IPS-NIHi7 (cell line): ENCODE results near the gene SLC26A2.
"Not testable (repeated sequence)": the region's sequence is repeated elsewhere in the genome, so short reads cannot be mapped to it uniquely, and the experiment has no call there.

Experiments used
- DNase-seq: peaks from one replicate; pipeline ENCODE4 v3.0.0; 2012; ENCODE audit warnings: mixed read lengths; ENCODE audit errors: extremely low spot score

SLC26A2 gene

DNA sequence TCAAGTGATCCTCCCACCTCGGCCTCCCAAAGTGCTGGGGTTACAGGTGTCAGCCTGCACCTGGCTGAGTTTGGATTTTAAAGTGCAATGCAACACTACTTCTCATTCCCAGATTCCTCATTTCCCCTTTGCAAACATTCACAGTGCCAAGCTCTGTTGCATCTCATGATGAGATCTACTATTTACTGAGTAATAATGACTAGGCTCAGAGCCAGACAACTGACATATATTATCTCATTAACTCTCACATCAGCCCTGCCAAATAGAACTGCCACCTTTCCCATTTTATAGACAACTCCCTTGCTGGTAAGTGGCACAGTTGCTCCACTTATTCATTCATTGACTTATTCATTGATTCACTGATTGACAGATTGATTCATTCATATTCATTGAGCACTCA, 22.9 kb upstream of the SLC26A2 start:
- DNase-seq = no peak

DNA sequence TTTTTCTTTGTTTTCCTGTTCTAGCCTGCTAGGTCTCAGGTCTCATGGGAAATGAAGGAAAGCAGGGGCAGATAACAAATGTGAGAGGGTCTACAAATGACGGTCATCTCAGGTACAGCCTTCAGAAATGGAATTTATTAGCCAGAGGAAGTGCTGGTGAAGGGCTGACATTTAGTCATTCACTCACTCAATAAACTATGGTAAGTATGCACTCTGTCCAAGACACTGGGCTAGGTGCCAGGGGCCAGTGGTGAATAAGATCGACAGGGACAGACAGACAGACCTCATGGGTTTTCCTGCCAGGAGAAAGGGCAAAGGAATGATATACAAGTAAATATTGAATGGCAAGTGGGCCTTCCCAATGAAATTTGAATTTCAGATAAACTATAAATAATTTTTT, 22.3 kb upstream of the SLC26A2 start:
- DNase-seq = no peak

DNA sequence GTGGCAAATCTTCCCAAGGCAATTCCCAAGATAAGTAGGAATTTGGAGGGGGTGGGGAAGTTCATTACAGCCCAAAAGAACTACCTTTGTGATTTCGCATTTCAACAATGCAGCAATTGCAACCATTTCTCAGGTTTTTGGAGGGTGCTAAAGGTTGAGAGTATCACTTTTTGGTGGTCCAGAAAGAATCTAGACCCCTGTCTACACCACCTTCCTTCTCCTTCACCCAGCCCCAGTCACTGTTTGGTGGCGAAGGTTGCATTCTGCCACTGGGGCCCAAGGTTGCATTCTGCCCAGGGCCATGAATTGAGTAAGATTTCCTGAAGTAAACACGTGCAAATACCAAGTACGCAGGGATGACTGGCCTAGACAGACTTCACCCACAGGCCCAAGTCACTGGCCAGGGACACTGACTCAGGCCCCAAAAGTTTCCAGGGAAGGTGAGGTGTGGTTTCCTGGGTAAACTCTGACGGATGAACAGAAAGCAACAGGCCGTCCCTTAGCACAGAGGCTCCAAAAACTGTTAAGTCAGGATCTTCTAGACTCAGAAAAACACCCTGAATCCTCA, 21.7 kb upstream of the SLC26A2 start:
- peak; percentile 16 for DNase-seq

DNA sequence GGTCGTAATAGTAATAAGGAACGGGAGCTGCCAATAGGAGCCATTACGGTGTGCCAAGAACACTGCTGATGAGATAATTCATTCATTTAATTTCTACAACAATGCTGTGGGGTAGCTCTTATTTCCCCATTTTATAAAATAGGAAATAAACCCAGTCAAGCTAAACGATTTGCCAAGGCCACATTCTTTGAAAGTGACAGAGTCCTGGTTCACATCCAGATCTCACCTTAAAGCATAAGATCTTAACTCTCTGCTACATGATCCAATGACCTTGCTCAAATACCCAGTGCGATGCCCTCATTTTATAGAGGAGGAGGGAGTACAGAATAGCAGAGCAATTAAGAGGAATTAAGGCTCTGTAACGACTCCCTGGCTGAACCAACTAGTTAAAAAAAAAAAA, 21.0 kb upstream of the SLC26A2 start:
- DNase-seq = no peak

DNA sequence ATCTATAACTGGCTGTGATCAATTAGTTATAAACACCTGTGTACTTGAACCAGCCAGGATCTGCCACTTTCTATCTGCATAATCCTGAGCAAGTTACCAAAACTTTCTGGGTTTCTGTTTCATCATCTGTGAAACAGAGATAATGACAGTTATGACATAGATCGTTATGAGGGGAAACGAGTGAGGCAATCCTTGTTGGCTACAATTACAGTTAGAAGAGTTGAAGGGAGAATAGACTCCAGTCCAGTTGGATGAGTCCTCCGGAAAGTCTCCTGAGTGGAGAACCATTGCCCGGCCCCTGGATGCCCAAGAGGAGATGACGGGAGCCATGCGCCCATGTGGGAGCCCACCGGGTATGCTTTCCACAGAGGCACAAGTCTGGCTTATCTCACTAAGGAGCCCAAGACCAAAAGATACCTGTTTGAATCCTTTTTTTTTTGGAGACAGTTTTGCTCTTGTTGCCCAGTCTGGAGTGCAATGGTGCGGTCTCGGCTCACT, 20.4 kb upstream of the SLC26A2 start:
- DNase-seq = no peak

DNA sequence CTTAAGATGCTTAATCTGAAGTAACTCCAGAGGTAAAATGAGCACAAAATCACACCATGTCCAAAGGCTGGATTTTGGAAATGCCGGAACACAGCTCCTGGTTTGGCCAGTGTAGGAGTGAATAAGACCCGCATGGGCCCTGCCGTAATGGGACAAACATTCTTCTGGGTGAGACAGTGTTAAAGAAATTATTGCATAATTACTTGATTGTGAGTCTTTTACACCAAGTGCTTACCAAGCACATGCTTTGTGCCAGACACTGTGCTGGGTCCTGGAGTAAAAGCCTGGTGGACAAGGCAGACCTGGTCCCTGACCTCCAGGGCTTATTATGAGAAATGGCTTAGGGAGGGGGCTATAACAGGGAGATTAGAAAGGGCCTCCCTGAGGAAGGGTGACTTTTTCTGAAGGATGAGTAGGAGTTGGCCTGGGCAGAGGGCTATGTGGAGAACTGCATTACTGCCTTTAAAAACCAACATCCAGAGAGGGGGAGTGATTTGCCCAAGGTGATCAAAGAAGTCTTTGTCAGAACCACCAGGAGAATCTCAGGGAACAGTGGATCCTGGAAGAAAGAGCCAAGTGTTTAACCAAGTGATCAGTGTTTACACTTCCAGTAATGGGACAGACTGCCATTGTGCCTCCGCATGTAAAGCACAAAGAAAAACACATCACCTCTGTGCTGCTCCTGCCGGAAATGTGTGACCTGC, 19.5 kb upstream of the SLC26A2 start:
- DNase-seq = no peak

DNA sequence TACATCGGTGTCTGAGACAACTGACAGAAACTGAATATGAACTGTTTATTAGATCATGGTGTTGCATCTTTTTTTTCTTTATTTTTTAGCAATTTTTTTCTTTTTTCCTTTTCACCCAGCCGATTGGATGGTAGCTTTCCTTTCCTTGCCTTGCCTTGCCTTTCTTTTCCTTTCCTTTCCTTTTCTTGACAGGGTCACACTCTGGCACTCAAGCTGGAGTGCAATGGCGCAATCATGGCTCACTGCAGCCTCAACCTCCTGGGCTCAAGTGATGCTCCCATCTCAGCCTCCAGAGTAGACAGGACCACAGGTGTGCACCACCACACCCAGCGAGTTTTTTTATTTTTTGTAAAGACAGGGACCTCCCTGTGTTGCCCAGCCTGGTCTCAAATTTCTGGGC, 18.8 kb upstream of the SLC26A2 start:
- no peak for DNase-seq

DNA sequence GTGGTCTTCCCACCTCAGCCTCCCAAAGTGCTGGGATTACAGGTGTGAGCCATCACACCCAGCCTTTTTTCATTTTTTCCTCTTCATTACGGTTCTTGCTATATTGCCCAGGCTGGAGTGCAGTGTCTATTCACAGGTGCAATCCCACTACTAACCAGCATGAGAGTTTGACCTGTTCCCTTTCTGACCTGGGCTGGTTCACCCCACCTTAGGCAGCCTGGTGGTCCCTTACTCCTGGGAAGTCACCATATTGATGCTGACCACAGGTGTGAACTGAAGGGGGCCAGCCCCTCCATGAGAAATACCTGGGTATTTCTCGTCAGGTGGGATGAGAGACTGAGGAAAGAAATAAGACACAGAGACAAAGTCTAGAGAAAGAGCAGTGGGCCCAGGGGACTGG, 18.4 kb upstream of the SLC26A2 start:
- no peak for DNase-seq

DNA sequence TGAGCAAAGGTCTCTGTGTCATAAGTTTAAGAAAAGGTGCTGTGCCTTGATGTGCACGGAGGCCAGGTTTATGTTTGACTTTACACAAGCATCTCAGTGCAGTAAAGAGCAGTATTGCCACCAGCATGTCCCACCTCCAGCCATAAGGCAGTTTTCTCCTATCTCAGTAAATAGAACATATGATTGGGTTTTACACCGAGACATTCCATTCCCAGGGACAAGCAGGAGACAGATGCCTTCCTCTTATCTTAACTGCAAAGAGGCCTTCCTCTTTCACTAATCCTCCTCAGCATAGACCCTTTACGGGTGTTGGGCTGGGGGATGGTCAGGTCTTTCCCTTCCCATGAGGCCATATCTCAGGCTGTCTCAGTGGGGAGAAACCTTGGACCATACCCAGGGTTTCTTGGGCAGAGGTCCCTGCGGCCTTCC, 17.8 kb upstream of the SLC26A2 start:
- not testable (repeated sequence) for DNase-seq

DNA sequence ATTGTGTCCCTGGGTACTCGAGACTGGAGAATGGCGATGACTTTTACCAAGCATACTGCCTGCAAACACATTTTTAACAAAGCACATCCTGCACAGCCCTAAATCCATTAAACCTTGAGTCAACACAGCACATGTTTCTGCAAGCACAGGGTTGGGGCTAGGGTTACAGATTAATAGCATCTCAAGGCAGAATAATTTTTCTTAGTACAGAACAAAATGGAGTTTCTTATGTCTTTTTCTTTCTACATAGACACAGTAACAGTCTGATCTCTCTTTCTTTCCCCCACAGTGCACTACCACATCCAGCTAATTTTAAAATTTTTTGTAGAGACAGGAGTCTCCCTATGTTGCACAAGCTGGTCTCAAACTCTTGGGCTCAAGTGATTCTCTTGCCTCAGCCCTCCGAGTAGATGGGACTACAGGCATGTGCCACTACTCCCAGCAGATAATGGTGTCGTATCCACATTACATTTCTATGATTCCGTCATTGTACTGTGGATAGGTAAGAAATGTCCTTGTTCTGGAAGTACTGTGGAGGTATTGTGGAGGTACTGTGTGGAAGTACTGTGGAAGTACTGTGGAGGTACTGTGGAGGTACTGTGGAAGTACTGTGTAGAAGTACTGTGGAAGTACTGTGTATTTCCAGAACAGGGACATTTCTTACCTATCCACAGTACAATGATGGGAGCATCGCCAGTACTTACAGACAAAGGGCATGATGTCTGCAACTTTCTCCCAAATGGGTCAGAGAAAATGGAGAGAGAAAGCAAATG, 17.2 kb upstream of the SLC26A2 start:
- DNase-seq = not testable (repeated sequence)

DNA sequence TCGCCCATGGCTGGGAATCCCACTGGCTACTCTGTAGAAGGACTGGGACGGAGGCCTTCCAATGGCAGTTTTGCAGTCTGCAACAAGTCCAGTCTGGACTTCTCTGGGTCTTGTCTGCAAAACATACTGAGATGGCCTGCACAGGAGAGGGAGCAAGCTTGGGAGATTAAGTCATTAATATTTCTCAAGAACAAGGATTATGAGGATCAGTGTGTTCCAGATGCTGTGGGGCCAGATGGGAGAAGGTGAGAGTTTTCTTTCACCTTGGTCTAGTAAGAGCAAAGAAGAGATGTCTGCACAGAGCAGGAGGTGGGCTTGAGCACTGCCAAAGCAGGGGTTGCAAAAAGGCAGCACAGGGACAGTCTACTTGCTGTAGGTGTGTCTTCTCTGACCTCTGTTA, 15.9 kb upstream of the SLC26A2 start, which contains the start of gene PDE6A:
Gene PDE6A (minus strand): TSS at position 128 of the 400 bp plus-strand sequence. CDS start 120 bp downstream, at position 8.
- no peak for DNase-seq

DNA sequence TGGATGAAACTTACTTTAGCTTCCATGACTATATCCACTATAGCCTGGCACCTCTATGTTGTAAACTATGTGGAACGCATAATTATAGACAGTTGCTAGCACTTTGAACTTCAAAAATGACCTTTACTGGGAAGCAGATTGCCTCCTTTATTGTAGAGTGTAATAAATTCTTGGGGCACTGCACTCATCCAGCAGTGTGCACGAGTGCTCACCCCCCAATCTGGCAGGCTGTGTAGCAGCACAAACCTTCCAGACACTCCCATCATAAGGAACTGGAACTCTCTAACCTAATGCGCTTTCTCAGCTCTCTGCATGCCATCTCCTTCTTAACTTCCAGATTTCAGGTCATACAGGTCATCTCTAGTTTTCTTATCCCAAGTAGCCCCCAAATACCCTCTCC, 14.4 kb upstream of the SLC26A2 start:
- no peak for DNase-seq

DNA sequence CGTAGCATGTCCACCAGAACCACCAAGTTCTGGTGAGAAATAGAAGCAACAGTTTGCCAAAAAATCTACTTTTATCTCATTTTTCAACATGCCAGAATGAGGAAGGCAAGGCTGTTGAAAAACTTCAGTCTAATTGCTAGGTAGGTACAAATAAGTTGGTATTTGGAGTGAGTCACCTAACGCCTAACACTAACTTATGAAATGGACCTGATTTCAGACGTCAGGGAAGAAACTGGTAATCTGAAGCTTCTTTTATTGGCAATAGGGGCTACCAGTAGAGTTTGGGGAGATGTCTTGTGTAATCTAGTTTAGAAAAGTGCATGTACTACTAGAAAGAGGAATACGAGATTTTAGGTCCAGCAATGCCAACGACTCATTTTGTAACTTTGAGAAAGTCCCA, 11.6 kb upstream of the SLC26A2 start:
- DNase-seq = no peak

DNA sequence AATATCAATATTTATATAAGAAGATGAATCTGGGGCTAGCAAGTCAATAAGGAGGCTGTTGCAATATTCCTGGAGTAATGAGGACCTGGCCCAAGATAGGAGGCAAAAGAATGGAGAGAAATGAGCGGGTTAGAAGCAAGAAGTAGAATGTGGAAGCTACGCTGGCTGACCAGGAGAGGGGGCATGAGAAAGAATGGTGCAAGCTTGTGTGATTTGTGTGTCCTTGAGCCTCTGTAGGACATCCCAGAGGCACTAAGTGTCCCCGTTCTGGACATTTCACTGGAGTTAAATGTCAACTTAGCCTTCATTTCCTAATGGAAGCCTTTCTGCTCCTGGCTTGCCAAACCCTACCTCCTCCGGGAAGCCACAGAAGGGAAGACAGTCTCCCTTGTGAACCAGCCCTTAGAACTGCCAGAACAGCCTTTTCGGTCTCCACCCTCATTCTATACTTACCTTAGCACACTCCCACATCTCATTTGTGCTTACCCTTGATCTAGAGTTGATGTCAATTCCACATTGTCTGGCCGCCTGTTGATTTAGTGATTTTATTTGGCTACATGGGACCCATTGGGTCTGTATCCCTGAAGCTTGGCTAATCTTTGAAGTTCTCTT, 9.3 kb upstream of the SLC26A2 start:
- DNase-seq = peak; percentile 48

DNA sequence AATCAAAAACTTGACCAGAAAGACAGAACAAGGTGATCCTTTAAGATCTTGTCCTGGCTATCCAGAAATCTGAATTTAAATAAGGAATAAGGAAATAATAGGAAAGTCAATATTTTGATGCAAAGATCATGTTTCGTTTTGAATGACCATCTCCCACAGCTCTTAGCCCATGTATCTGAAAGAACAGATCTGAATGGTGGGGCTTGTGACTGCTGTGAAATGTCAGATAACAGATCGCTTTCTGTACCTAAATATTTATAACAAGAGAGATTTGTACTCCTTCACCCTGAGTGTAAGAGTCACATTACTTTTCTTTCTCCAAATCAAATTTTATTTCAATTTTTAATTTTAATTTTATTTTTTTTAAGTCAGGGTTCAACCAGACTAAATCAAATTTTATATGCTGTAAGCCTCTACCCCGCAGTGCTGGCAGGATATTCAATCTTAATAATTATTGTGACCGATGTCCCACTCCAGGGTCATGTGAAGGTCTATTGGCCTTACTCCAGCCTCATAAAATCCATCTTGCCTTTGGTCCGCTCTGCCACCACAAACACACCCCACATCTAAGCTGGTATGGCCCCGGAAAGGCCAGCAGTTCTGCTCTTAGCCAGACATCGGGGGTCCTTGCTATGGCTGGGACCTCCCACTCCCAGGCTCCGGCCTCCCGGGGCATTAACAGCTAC, 7.0 kb upstream of the SLC26A2 start:
- no peak for DNase-seq

DNA sequence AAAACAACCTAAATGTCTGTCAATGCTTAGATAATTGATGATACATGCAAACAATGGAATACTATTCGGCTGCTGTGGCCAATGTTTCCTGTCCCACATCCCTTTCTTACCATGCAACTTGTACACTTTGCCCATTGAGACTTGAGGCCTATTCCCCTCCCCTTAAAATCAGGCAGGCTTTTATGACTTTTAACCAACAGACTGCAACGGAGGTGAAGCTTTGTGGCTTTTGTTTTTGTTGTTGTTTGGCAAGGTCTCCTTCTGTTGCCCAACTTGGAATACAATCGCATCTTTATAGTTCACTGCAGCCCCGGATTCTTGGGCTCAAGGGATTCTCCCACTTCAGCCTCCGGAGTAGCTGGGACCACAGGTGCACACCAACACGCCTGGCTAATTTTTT, 5.8 kb upstream of the SLC26A2 start:
- DNase-seq = no peak

DNA sequence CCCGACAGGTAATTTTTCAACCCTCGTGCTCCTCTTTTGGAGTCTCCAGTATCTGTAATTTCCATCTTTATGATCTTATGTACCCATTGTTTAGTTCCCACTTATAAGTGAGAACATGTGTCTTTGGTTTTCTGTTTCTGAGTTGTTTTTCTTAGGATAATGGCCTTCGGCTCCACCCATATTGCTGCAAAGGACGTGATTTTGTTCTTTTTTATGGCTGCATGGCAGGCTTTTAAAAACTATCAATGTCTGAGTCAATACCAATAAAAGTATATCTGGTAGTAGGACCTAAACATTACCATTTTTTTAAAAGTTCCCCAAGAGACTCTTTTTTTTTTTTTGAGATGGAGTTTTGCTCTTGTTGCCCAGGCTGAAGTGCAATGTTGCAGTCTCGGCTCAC, 3.9 kb upstream of the SLC26A2 start:
- no peak for DNase-seq

DNA sequence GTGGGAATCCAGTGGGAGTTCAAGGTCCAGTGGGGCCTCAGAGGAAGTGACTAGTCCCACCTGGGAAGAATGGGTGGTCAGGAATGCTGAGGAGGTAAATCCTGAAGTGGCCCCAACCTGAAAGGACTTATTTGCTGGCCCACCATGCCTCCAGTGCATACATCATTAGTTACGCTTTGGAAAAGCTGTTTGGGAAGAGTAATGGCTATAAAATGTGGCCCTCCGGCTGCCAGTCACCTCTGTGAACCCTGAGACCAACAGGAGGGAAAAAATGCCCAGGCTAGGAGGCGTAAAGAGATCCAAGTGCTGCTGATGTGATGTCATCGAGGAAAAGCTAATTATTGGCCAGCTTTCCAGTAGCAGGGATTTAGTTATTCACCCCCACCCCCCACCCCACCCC, 2.7 kb upstream of the SLC26A2 start:
- no peak for DNase-seq

DNA sequence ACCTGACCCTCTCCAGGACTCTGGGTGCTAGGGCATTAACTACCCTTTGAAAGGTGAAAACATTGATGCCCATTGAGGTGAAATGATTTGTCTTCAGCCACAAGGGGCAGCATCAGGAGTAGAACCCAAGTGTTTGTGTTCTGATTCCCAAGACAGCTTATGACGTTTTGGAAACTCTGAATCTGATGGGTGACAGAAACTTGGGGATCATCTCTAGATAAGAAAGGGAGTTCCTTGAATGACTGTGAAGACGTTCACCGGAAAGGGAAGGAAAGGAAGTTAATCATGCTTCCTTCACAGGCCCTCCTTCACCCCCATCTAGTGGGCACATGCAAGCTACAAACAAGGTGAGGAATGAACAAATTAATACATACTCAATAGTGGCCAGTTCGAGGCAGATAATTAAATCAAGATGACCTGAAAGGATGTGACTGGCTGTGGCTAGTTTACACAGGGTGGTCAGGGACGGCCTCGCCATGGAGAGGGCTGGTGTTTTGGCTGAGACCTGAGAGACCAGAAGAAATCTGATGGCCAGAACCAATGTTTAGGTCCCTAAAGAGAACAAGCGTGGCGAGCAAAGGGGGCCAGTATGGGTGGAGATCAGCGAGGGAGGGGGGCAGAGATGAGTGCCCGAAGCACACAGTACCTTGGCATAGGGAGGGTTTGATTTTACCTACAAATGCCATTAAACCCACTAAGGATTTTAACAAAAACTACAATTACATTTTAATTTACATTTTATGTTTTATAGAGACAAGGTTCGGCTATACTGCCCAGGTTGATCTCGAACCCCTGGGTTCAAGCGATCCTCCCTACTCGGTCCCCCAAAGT, 937 bp upstream of the SLC26A2 start:
- DNase-seq = peak; percentile 62

DNA sequence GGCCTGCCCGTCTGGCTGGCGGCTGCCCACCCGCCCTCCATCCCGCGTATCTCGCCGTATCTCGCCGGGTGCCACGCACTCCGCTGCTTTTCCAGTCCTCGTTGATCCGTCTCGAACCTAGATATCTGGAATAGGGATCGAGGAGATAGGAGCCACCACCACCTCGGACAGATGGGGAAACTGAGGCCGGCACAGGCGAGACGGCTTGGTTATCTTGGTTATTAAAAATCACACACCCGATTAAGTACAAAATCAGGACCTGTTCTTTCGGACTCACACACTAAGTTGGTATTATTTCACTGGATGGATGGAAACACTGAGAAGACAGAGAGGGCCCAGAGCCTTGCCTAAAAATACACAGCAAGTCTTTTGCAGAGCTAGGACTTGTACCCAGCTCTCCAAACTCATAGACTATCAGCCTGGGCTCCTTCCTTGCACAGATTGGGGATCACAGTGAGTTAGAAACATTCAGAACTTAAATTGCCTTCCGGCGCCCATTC, 678 bp downstream of the SLC26A2 start:
- no peak for DNase-seq

DNA sequence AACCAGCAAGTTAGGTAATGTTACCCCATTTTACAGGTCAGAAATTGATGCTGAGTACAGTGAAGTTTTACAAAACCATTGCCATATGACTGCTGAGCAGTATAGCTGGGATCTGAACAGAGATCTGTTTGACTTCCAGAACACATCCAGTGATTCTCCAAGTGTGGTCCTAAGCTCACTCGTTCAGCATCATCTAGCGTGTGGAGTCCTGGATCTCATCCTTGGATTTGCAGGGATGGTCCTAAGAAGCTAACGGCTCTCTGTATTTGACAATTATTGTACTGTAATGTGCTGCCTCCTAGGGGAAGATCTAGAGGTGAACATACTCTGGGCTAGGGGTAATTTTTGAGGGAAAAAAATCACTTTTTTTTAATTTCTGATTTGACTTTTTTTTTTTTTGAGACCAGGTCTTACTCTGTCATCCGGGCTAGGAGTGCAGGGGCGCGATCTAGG, 1.4 kb downstream of the SLC26A2 start:
- peak; percentile 51 for DNase-seq
